ENCODE results near the gene NR2E1.

DNA sequence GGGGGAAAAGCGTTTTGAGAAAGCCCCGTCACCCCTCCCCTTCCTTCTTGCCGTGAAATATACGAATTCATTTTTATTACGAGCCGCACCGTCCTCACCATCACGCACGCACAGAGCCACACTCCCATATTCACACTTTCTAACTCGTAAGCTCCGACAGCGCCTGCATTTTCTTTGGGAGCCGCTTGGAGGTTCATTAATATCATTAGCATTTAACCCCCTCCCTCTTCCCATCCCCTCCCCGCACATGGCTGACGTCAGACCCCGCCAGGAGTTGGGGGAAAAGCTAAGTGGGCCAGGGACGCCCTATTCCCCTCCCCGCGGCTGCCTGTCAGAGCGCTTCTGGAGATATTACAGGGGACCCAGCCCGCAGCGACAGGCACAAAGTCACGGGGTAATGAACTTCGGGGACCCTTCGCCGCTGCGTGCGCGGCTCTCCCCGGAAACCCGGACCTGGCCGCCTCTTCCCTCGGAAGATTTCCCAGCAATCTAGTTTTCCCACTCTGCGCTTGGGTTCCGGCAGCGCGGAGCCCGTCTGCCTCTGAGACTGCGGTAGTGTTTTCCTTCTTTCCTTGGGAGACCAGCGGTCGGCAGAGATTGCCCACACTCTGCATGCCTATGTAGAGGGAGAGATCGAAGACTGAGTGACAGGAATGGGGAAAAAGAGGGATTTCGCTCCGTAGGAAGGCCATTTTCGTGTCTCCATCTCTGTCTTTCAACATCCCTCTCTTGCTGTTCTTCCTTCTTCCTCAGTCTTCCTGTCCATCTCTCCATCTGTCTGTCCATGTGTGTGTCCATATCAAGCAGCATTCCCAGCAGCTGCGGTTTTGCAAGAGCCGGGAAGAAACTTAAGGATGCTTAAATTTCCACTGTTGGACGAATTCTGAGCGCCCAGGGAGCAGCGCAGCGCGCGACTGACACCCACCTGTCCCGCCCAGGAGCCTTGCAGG is at the start of gene NR2E1:
- TF ChIP-seq, protein P1, sequence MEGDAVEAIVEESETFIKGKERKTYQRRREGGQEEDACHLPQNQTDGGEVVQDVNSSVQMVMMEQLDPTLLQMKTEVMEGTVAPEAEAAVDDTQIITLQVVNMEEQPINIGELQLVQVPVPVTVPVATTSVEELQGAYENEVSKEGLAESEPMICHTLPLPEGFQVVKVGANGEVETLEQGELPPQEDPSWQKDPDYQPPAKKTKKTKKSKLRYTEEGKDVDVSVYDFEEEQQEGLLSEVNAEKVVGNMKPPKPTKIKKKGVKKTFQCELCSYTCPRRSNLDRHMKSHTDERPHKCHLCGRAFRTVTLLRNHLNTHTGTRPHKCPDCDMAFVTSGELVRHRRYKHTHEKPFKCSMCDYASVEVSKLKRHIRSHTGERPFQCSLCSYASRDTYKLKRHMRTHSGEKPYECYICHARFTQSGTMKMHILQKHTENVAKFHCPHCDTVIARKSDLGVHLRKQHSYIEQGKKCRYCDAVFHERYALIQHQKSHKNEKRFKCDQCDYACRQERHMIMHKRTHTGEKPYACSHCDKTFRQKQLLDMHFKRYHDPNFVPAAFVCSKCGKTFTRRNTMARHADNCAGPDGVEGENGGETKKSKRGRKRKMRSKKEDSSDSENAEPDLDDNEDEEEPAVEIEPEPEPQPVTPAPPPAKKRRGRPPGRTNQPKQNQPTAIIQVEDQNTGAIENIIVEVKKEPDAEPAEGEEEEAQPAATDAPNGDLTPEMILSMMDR (IDR thresholded peaks at IDR 0.05): no peak
- TF ChIP-seq POLR2A (IDR thresholded peaks at IDR 0.05): no peak
